PC-9 (cell line): Measurements from ENCODE around the gene IMP4. TPM values are rescaled to one million over a fixed set of nuclear protein-coding genes. Genes with fewer than 3 reads are reported as not detected.

Source experiments
- BruUV-seq: library from RNA; stranded (reverse); fragments of 400-500 nt; replicated peaks from 2 replicates; lab custom pipeline; 2021; lab: Mats Ljungman, UMichigan
- CTCF ChIA-PET: fragments of 300-600 bp; sonication (Branson Sonifier 250); formaldehyde crosslinking; loops from one replicate; lab custom pipeline; 2022; ENCODE audit warnings: antibody characterized with exemption; lab: Charles Lee
- POLR2A ChIA-PET: fragments of 300-600 bp; sonication (Branson Sonifier 250); formaldehyde crosslinking; loops from one replicate; lab custom pipeline; 2022; ENCODE audit warnings: antibody characterized with exemption; ENCODE audit not compliant: unreplicated experiment; lab: Charles Lee
- DNase-seq, 2 experiments: peaks; one replicate each; pipeline versions ENCODE4 v3.0.0 to v3.0.0-alpha.2; 2015 to 2022; ENCODE audit warnings: mixed read lengths in 1 of 2
- H2AFZ ChIP-seq: fragments of 200-600 bp; sonication (generic); 2 replicates; pipeline ENCODE4 v1.8.1; 2017; ENCODE audit warnings: antibody characterized with exemption
- H3F3A ChIP-seq: fragments of 200-600 bp; sonication (generic); 2 replicates; pipeline ENCODE4 v1.8.1; 2017; ENCODE audit warnings: antibody characterized with exemption, mild to moderate bottlenecking, low read depth; ENCODE audit not compliant: insufficient read depth
- H3K27ac ChIP-seq: fragments of 200-600 bp; sonication (generic); 2 replicates; pipeline ENCODE4 v1.6.1; 2016; ENCODE audit warnings: mixed run types
- H3K27me3 ChIP-seq: fragments of 200-600 bp; sonication (generic); 2 replicates; pipeline ENCODE4 v1.6.1; 2016; ENCODE audit warnings: low read depth, mixed run types; ENCODE audit not compliant: insufficient read depth
- H3K36me3 ChIP-seq: fragments of 200-600 bp; sonication (generic); 2 replicates; pipeline ENCODE4 v1.6.1; 2016; ENCODE audit warnings: low read depth, mixed run types
- H3K4me1 ChIP-seq: fragments of 200-600 bp; sonication (generic); replicated peaks from 2 replicates; pipeline ENCODE4 v1.6.1; 2016; ENCODE audit warnings: mixed run types; ENCODE audit not compliant: insufficient read depth
- H3K4me2 ChIP-seq: fragments of 200-600 bp; sonication (generic); 2 replicates; pipeline ENCODE4 v1.6.1; 2017; ENCODE audit warnings: mixed run types
- H3K4me3 ChIP-seq: fragments of 200-600 bp; sonication (generic); 2 replicates; pipeline ENCODE4 v1.6.1; 2016; ENCODE audit warnings: mixed run types
- H3K79me2 ChIP-seq: fragments of 200-600 bp; sonication (generic); 2 replicates; pipeline ENCODE4 v1.6.1; 2017; ENCODE audit warnings: low read depth, mixed run types
- H3K9me2 ChIP-seq: fragments of 200-600 bp; sonication (generic); 2 replicates; pipeline ENCODE4 v1.8.1; 2017; ENCODE audit warnings: mild to moderate bottlenecking; ENCODE audit not compliant: insufficient read depth
- H3K9me3 ChIP-seq: fragments of 200-600 bp; sonication (generic); 2 replicates; pipeline ENCODE4 v1.8.1; 2016; ENCODE audit warnings: low read depth; ENCODE audit not compliant: insufficient read depth
- H4K20me1 ChIP-seq: fragments of 200-600 bp; sonication (generic); 2 replicates; pipeline ENCODE4 v1.8.1; 2017; ENCODE audit not compliant: insufficient read depth
- EZH2 ChIP-seq: fragments of 200-600 bp; sonication (generic); IDR thresholded peaks from 2 replicates; pipeline ENCODE4 v1.8.0; 2017; ENCODE audit warnings: antibody characterized with exemption, low read depth
- intact Hi-C: fragments of 100-400 bp; cut with micrococcal nuclease; formaldehyde crosslinking; loops from one replicate; pipeline ENCODE4 v1.10.0; 2022; ENCODE audit not compliant: unreplicated experiment
- total RNA-seq: library from RNA; stranded (reverse); gene quantifications from 2 replicates; pipeline ENCODE4 v1.2.3, GENCODE V29; 2021
- TF ChIP-seq, protein P1 (sequence below): fragments of 200-600 bp; sonication (generic); conservative IDR thresholded peaks from 2 replicates; pipeline ENCODE4 v1.6.1; 2017; ENCODE audit warnings: mixed run types, antibody characterized with exemption, mild to moderate bottlenecking, moderate library complexity

IMP4 gene
- total RNA-seq, 1 experiment from 2014 or later = 76.8 TPM

GRCh38 chr2:130376433-130377293, 34.0 kb downstream of the IMP4 start:
- no peaks in the 10 kb centered on the region for H3K79me2 ChIP-seq
- 0 out of 2 replicates have a peak, but pooled peaks cover 9% of the 10 kb centered on the region for H3K4me1 ChIP-seq
- no peak overlapping the region for H3K4me3 ChIP-seq
- H3K4me2 ChIP-seq = no peak overlapping the region
- no peaks in the 10 kb centered on the region for H3K9me3 ChIP-seq
- H3K9me2 ChIP-seq = no peaks in the 10 kb centered on the region
- BruUV-seq = no TSS peak
- TF ChIP-seq, protein P1, sequence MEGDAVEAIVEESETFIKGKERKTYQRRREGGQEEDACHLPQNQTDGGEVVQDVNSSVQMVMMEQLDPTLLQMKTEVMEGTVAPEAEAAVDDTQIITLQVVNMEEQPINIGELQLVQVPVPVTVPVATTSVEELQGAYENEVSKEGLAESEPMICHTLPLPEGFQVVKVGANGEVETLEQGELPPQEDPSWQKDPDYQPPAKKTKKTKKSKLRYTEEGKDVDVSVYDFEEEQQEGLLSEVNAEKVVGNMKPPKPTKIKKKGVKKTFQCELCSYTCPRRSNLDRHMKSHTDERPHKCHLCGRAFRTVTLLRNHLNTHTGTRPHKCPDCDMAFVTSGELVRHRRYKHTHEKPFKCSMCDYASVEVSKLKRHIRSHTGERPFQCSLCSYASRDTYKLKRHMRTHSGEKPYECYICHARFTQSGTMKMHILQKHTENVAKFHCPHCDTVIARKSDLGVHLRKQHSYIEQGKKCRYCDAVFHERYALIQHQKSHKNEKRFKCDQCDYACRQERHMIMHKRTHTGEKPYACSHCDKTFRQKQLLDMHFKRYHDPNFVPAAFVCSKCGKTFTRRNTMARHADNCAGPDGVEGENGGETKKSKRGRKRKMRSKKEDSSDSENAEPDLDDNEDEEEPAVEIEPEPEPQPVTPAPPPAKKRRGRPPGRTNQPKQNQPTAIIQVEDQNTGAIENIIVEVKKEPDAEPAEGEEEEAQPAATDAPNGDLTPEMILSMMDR = no peak
- TF ChIP-seq EZH2 = no peak
- CTCF ChIA-PET = no interaction called here
- H3K27me3 ChIP-seq = no peaks in the 10 kb centered on the region
- POLR2A ChIA-PET = no interaction called here
- H2AFZ ChIP-seq = no peak overlapping the region
- H4K20me1 ChIP-seq = no peaks in the 10 kb centered on the region
- intact Hi-C loops = no loop called here
- no peak overlapping the region for H3K27ac ChIP-seq
- no peaks in the 10 kb centered on the region for H3F3A ChIP-seq
- DNase-seq = no peak
- no peaks in the 10 kb centered on the region for H3K36me3 ChIP-seq

DNA sequence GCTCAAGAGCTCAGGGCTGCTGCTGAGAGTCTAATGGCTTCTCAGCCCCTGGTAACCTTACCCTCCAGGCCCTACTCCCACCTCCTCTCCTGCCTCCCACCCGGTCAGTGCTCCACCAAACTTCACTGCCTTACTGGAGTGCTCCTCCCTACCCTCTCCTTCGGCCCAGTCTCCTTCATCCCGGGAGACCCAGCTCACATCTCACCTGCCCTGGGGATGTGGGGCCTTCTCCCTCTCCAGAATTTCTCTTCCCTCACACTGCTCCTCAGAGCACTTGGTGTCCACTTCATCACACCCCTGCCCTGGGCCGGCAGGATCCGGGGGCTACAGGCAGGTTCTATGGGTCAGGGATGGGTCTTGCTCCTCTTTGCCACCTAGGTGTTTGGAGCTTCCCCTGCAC, 34.8 kb downstream of the IMP4 start:
- H3K4me3 ChIP-seq = no peak overlapping the region
- no peaks in the 10 kb centered on the region for H3F3A ChIP-seq
- no peaks in the 10 kb centered on the region for H3K9me3 ChIP-seq
- H3K27ac ChIP-seq = no peak overlapping the region
- H3K27me3 ChIP-seq = no peaks in the 10 kb centered on the region
- intact Hi-C loops = no loop called here
- H3K36me3 ChIP-seq = no peaks in the 10 kb centered on the region
- H2AFZ ChIP-seq = no peak overlapping the region
- BruUV-seq = no TSS peak
- DNase-seq = no peak
- CTCF ChIA-PET = no interaction called here
- no peaks in the 10 kb centered on the region for H4K20me1 ChIP-seq
- TF ChIP-seq, protein P1 = no peak
- no peak for TF ChIP-seq EZH2
- H3K4me2 ChIP-seq = no peak overlapping the region
- H3K79me2 ChIP-seq = no peaks in the 10 kb centered on the region
- POLR2A ChIA-PET = no interaction called here
- H3K4me1 ChIP-seq = 0 out of 2 replicates have a peak, but pooled peaks cover 9% of the 10 kb centered on the region
- no peaks in the 10 kb centered on the region for H3K9me2 ChIP-seq

DNA sequence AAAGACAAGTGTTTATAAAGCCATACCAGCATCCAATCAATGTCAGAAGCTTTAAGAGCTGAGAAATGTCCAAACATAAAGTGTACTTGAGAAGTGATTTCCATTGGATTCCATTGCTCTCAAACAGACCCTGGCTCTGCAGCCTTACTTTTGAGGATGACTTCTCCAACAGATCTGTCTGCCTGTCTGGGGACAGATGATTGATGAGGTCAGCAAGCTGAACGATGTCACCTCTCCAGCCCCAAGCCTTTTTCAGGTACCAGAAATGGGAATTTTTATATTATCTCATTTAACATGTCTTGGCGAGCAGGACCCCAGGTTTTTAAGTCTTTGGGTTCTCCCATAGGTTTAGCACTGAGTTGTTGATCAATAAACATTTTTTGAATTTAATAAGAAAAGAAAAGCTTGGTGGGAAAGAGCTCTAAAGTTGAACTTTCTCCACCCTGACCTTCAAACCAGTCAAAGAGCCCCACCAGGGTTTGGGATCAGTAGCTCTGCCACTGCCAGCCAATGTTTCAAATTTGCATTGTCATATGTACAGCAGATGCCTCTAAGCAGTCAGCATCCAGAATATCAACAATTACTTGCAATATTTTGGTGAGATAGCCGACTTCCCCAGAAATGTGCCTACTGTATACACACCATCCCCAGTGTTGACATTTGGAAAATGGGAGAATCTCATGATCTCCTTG, 35.7 kb downstream of the IMP4 start:
- POLR2A ChIA-PET = no interaction called here
- Histone ChIP-seq H3K79me2 (no peaks in the 10 kb centered on the region), H4K20me1 (no peaks in the 10 kb centered on the region), H3K27ac (no peak overlapping the region), H3K27me3 (no peaks in the 10 kb centered on the region), H3K4me1 (0 out of 2 replicates have a peak, but pooled peaks cover 6% of the 10 kb centered on the region), H3K36me3 (no peaks in the 10 kb centered on the region), H3K9me2 (no peaks in the 10 kb centered on the region), H3F3A (no peaks in the 10 kb centered on the region), H3K4me3 (no peak overlapping the region), H2AFZ (no peak overlapping the region), H3K9me3 (no peaks in the 10 kb centered on the region), H3K4me2 (no peak overlapping the region)
- TF ChIP-seq, protein P1 = no peak
- no peak for TF ChIP-seq EZH2
- no peak for DNase-seq
- no TSS peak for BruUV-seq
- CTCF ChIA-PET = interaction anchor here (0.7 kb wide), 1 partner anchor 947 kb away, joined by 4 read pairs; no protein-coding TSS in a partner anchor
- intact Hi-C loops = no loop called here
